Subcutaneous adipose tissue (tissue), 4 donors: ENCODE measurements around the gene CNTD1. TPM values are rescaled to one million over a fixed set of nuclear protein-coding genes. Genes with fewer than 3 reads are reported as not detected.

Experiments used
- CTCF ChIP-seq: fragments of 450-650 bp; IDR thresholded peaks from one replicate; pipeline ENCODE4 v1.5.1; 2016; ENCODE audit warnings: low read depth, mild to moderate bottlenecking, control low read depth, antibody characterized with exemption, moderate library complexity
- total RNA-seq, 4 donors: library from RNA; depleted of rRNA; stranded (reverse); fragments of >200 nt; gene quantifications; one replicate each; pipeline ENCODE4 v1.1.0, GENCODE V29; 2016

CNTD1 gene
- total RNA-seq, 4 donors from 2014 or later: 0.44 to 0.68 TPM; not detected in 2

- TF ChIP-seq CTCF: no peak
These were observed 664 bp upstream of the CNTD1 start for GRCh38 chr17:42798011-42798382.

- TF ChIP-seq CTCF: no peak
These were observed 4.6 kb downstream of the CNTD1 start for GRCh38 chr17:42803074-42803883.

GRCh38 chr17:42804918-42805367 lies 6.3 kb downstream of the CNTD1 start:
- no peak for TF ChIP-seq CTCF

GRCh38 chr17:42806249-42806648 lies 7.6 kb downstream of the CNTD1 start:
- TF ChIP-seq CTCF: no peak

- TF ChIP-seq CTCF: no peak
These were observed 10.6 kb downstream of the CNTD1 start for GRCh38 chr17:42809250-42809649.

GRCh38 chr17:42814633-42815399 lies 16.2 kb downstream of the CNTD1 start:
- no peak for TF ChIP-seq CTCF

- no peak for TF ChIP-seq CTCF
These were observed 19.2 kb downstream of the CNTD1 start for GRCh38 chr17:42817866-42818265.
